GM18526 (cell line): ENCODE data around the gene DOK7.

Experiments
- POLR2A ChIP-seq: IDR thresholded peaks from 3 replicates; pipeline ENCODE4 v1.6.1; 2011; ENCODE audit not compliant: insufficient read length; ENCODE audit errors: extremely low read depth

The DOK7 gene

GRCh38 chr4:3422808-3423297 lies 40.3 kb upstream of the DOK7 start:
- TF ChIP-seq POLR2A: no peak

GRCh38 chr4:3423406-3423805 lies 39.7 kb upstream of the DOK7 start:
- TF ChIP-seq POLR2A: no peak

DNA sequence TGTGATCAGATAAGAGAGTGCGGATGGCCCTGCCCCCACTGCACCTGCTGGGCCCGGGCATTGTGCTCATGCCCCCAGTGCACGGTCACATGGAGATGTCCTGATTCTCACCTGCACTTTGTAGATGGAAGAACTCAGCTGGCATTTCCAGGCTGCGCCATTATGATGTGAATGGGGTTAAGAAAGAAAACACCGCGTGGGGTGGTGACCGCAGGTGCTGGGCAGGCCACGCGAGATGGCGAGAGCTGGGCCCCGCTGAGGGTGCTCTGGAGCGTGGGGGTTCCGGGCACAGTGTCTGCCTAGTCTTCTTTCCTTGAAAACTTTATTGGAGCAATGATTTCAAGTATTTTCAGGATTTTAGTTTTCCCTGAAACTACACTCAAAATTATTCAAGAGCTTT lies 39.2 kb upstream of the DOK7 start:
- TF ChIP-seq POLR2A: no peak

DNA sequence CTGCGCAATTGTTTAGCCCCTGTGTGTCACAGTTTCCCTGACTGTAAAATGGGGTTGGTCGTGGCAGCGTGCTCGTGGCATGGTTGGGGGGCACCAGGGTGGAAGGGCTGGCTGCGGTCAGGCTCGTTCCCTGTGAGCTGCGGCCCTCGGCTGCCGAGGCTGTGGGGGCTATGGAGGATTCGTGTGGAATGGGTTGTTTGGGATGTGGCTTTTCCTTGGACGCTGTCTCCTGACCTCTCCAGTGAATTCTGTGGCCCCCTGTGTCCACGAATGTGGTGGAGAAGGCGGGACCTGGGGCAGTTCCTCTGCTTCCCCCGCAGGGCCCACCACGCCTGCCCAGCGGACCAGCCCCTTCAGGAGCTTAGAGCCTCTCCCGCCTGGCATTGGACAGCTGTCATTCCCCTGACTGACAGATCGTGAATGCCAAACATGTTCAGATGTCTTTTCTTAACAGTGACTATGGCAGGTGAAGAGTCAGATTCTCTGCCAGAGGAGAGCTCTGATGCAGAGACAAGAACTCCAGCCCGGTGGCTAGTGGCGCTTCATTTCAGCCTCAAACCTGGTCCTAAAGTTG lies 38.5 kb upstream of the DOK7 start:
- no peak for TF ChIP-seq POLR2A

- no peak for TF ChIP-seq POLR2A
These were observed 36.5 kb upstream of the DOK7 start for GRCh38 chr4:3426465-3427133.

DNA sequence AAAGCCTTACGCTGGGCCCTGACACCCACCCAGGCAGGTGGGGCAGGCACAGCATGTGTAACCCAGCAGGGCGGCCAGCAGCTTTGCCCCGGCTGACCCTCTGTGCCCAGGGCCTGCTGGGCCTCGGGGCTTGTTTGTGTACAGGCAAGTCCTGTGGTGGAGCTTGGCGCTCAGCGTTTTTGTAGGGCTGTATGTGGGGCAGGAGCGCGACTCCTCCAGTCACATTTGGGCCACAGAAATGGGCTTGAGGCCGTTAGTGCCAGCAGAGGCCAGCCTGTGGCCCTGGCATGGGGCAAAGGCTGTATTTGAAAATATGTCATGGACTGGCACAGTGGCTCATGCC lies 36.0 kb upstream of the DOK7 start:
- no peak for TF ChIP-seq POLR2A

- TF ChIP-seq POLR2A: no peak
These were observed 35.2 kb upstream of the DOK7 start for GRCh38 chr4:3427706-3428446.

DNA sequence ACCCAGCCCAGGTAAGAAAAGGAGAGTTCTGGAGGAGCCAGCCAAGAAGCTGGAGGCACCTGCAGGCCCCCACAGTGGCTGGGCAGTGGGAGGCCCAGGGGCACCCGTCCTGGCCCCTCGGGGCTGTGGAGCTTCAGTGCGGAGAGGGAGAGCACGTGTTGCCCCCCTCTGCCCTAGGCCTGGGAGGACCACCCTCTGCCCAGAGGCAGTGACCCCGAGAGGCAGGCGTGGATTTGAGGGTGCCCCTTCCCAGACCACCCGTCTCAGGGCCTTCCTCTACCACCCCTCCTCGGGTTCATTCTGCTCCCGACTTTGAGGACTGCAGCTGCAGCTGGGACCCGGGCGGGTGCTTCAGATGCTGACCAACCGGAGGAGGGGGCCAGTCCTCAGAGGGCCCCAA lies 33.5 kb upstream of the DOK7 start:
- no peak for TF ChIP-seq POLR2A

DNA sequence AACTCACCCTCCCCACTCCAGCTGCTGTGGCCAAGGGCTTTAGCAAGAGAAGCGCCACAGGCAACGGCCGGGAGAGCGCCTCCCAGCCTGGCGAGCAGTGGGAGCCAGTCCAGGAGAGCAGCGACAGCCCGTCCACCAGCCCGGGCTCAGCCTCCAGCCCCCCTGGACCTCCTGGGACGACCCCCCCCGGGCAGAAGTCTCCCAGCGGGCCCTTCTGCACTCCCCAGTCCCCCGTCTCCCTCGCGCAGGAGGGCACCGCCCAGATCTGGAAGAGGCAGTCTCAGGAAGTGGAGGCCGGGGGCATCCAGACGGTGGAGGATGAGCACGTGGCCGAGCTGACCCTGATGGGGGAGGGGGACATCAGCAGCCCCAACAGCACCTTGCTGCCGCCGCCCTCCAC lies 32.6 kb upstream of the DOK7 start:
- TF ChIP-seq POLR2A: no peak

GRCh38 chr4:3431446-3431993 lies 31.6 kb upstream of the DOK7 start:
- TF ChIP-seq POLR2A: no peak

GRCh38 chr4:3432381-3432790 lies 30.7 kb upstream of the DOK7 start:
- no peak for TF ChIP-seq POLR2A

DNA sequence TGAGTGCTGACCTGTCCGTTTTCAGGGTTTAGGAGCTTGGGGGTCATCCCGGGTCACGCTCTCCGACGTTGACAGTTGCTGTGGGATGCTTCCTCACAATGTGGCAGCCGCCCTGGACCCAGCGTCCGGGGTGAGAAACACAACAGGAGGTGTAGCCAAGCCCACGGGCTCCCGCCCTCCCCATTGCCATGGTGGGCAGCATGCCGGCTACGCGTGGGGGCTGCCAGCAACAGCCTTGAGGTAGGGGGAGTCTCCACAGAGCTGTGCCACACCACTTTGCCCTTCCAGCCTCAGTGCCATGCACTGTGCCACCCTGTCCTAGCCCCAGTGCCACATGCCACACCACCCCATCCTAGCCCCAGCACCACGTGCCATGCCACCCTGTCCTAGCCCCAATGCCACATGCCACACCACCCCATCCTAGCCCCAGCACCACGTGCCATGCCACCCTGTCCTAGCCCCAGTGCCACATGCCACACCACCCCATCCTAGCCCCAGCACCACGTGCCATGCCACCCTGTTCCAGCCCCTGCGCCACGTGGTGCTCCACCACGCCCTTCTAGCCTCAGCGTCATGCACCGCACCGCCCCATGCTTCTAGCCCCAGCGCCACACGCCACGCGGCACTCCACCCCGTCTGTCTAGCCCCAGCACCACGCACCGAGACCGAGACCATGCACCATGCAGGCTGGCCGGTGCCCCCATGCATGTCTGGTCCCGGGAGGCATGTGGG lies 29.8 kb upstream of the DOK7 start:
- TF ChIP-seq POLR2A: no peak

GRCh38 chr4:3434881-3435685 lies 28.0 kb upstream of the DOK7 start:
- no peak for TF ChIP-seq POLR2A

- no peak for TF ChIP-seq POLR2A
These were observed 27.5 kb upstream of the DOK7 start for GRCh38 chr4:3435686-3435956.
